GM19468 (cell line): ENCODE results near the gene RMI2.
"Not testable (repeated sequence)": the region's sequence is repeated elsewhere in the genome, so short reads cannot be mapped to it uniquely, and the experiment has no call there.

Experiments
- ATAC-seq: cut with Tn5 transposase; IDR thresholded peaks from one replicate; pipeline ENCODE4 v1.9.1; 2021; ENCODE audit warnings: mild to moderate bottlenecking, moderate library complexity, moderate number of reproducible peaks; ENCODE audit not compliant: unreplicated experiment; ENCODE audit errors: extremely low read depth

Gene RMI2

DNA sequence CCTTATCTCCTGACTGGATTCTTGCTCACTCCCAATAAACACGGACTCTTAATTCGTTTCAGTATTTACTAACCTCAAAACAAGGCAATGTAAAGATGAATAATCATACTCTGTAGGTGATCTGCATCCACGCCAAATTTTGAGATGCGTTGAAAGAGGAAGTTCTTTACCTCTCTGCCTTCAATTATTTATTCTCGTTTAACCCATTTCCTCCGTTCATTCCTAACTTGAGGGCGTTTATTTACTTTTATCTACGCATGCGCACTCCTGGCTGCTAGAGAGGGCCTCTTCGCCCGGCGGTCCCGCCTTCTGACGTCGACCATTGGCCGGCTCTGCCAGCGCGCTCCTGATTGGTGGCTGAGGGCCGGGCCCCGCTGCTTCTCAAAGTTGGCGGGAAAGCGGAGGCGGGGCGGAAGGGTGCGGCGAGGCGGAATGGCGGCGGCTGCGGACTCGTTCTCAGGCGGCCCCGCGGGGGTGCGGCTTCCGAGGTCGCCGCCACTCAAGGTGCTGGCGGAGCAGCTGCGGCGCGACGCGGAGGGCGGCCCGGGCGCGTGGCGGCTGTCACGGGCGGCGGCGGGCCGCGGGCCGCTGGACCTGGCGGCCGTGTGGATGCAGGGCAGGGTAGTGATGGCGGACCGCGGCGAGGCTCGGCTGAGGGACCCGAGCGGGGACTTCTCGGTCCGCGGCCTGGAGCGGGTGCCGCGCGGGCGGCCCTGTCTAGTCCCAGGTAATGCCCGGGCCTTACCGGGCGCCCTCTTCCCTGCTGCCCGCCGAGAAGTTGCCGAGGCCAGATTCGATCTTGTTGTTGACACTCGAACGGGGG is at the start of gene RMI2:
TSS of gene RMI2 (plus strand) at position 420 of the 823 bp plus-strand sequence. CDS start at position 433, 13 bp downstream.
- ATAC-seq, result peak; percentile 96

DNA sequence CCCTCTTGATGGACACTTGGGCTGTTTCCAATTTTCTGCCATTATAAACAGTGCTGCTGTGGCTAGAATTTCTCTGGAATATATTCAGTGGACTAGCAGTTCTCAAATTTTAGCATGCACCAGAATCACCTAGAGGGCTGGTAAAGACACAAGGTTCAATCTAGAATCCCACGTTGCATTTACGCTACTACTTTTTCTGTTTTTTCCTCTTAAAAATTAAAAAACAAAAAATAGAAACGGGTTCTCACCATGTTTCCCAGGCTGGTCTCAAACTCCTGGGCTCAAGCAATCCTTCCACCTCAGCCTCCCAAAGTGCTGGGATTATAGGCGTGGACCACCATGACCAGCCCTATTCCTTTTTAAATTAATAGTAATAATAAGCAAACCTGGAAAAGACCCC is 49.6 kb upstream of the RMI2 start:
- ATAC-seq, result no peak

DNA sequence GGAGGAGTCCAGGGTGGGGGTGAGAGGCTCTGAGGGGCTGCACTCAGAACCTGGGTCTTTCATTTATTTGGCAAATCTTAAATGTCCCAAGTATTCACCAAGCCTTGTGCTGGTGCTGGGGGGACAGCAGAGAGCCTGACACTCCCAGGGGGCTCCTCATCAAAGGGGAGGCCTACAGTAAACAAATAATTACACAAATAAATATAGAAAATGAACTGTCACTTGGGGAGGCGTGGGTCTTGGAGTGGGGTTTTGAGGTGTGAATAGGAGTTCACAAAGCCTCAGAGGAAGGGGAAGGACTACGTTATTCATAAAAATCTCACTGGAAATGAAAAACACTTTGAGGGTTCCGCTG is 48.9 kb upstream of the RMI2 start:
- ATAC-seq, result no peak

GRCh38 chr16:11296706-11297491 is 48.4 kb upstream of the RMI2 start:
- ATAC-seq, result no peak

DNA sequence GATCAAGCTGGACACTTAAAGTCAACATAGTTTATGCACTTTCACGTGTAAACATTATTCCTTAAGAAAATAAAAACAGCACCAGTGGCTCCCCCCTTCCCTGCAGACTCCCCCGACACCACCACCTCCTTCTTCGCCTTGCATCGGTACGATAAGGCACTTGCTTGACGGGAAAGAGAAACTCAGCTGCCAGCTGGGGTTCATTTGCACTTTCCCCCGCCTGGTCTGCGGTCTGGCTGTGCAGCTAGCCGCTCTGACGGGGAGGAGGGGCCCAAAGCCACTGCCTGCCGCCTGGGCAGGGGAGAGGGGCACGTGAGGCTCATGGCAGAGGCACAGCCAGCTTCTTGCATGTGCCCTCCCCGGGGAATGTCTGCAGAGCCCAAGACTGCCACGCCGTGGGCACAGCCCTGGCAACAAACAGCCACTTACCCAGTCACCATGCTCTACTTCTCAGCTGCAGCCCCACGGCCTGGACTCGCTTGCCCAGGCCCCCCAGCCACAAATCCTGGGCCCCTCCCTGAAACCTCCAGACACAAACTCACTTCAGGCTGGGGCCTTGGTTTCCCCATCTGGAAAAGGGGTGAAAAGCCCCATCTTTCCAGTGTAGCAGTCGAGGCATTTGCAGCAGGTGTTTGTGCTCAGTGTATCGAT is 47.6 kb upstream of the RMI2 start:
- ATAC-seq, result peak; percentile 58

GRCh38 chr16:11298143-11298900 is 46.9 kb upstream of the RMI2 start:
- no peak for ATAC-seq

GRCh38 chr16:11298950-11299547 is 46.2 kb upstream of the RMI2 start:
- not testable (repeated sequence) for ATAC-seq

- no peak for ATAC-seq
These were observed 45.2 kb upstream of the RMI2 start for GRCh38 chr16:11299865-11300559.

- ATAC-seq, result no peak
These were observed 44.7 kb upstream of the RMI2 start for GRCh38 chr16:11300560-11300892.

DNA sequence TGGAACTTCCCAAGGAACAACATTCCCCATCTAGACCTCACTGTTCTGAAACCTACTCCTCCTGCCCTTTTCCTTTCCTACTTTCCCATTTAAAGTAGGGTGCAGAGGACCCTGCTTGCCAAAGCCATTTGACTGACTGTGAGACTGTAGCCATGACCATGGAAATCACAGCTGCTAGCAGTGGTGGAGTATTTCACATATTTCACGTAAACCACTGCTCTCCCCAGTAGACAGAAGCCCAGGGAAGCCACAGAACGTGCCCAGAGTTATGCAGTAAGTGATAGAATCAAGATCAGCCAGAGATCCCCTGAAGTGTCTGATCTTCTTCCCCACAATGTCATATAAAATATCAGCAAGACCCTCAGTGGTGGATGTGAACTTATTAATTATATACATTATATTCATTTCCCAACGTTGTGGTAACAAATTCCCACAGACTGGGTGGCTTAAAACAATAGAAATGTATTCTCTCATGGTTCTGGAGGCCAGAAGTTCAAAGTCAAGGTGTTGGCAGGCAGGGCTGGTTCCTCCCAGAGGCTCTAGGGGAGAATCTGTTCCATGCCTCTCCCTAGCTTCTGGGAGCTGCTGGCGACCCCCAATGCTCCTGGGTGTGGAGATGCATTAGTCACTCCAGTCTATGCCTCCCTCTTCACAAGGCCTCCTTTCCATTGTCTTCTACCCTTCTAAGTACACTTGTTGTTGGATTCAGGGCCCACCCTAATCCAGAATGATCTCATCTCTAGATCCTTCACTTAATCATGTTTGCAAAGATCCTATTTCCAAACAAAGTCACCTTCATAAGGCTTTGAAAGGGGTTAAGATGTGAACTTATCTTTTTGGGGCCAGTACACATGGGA is 43.4 kb upstream of the RMI2 start:
- no peak for ATAC-seq

DNA sequence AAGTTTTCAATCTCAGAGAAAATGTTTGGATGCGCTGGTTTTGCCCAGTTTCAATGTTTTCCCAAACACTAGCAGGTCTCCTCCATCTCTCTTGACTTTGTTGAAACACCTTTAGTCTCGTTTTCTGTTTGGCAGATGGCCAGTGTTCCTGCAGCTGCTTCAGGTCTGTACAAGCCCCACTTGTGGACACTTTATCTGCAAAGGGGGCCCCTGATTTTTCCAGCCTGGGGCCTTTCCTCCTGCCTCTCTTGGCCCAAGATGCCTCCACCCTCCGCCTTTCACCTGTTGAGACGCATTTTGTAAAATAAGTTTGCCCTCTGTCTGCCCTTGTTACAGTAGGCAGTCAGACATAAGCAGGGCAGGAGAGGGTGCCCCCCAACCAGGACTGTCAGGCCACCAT is 42.3 kb upstream of the RMI2 start:
- ATAC-seq, result no peak

DNA sequence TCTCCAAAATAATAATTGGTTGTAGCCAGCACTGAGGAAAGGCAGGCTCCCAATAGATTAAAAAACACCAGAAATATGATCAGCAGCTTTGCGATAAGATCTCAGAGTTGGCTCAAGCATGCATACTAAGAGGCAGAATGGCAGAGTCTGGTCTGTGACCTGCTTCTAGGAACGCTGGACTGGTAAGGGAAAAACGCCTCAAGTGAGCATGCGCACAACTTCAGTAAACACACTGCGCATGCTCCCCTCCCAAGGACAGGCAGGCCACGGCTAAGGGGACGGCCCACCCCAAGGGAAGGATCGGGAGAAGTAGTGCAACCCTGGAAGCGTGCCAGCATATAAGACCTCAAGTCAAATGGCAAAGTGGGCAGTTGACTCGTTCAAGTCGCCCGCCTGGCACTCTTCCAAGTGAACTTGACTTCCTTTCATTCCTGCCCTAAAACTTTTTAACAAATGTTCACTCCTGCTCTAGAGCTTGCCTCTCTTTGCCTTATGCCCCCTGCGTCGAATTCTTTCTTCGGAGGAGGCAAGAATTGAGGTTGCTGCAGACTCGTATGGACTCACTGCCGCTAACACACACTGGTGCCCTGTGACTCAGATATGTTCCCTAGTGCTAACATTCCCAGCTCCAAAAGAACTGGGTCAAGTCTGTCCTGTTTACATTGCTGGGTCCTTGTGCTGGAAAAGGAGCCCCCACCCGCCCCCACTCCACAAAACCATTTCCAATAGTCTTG is 41.7 kb upstream of the RMI2 start:
- no peak for ATAC-seq

- ATAC-seq, result no peak
These were observed 38.9 kb upstream of the RMI2 start for GRCh38 chr16:11306381-11306780.

GRCh38 chr16:11306997-11307638 is 38.1 kb upstream of the RMI2 start:
- ATAC-seq, result no peak

DNA sequence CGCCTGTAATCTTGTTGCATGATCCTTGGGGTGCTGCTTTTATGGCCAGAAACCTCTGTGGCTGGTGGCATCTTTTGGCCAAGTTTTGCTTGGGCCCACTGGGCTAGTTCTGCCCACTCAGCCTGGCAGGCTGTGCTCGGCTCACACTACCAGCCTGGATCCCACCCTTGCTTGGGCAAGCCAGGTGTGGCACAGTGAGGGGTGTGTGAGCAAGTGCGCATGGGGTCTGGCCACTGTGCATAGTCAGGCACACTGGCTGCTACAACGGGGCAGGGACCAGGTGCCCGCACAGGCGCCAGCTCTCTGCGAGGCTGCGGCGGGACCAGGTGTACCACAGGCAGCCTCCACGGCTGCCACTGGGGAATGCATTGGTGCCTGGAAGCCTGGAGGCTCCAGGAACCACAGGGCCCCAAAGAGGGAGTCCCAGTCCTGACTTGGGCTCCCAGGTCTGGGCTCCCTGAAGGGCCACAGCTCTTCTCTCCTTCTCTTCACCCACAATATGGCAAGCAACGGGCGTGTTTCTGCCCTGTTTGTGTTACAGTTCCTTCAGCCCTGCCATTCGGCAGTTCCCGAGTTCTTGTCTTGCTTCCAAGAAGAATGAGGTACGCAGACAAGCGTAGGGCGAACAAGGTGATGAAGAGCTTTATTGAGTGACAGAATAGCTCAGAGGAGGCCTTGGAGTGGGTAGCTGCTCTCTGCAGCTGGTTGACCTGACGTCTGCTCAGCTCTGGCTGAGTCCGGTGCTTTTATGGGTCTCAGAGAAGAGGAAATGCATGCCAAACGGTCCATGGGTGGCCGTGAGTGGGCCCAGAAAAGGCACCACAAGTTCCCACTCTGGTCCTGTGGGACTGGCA is 37.4 kb upstream of the RMI2 start:
- no peak for ATAC-seq

DNA sequence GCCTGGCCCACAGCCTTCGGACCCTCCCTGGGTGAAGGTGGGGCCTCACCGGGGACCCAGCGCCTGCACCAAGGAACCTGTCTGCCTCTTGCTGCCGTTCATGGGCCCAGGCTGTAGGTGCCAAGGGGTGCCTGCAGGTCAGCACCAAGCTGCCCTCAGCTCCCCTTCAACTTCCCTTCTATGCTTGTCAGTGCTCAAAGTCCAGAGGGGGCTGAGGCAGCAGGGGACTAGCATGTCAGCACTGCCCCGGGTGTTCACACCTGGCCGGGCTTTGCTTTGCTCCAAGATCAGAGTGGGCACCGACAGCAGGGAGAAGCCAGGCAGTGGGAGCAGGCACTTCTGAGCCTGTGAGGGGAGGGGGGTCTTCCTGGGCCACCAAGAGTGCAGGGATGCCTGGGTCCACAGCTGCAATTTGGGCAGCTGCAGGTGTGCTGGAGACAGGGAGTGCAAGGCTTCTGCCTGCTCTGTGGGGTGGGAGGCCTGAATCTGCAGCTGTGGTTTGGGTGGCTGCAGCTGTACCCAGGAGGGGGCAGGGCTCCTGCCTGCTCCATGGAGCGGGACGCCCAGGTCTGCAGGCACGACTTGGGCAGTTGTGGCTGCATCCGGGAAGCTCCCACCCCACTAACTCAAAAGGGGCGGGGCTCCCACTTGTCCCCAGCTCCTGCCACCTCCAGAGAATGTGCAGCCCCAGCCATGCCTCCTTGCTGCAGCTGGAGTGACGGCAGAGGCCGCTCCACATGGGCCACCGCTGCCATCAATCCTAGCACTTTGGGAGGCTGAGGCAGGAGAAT is 36.6 kb upstream of the RMI2 start:
- ATAC-seq, result no peak
